DND-41 (cell line): ENCODE measurements around the gene ADAMTS16.

Experiments
- EZH2 ChIP-seq: IDR thresholded peaks from 3 replicates; pipeline ENCODE4 v1.6.1; 2012; ENCODE audit warnings: borderline replicate concordance, low read depth, mild to moderate bottlenecking, moderate library complexity, low read length, inconsistent platforms; ENCODE audit not compliant: severe bottlenecking
- TF ChIP-seq, protein P1 (sequence below): IDR thresholded peaks from 2 replicates; pipeline ENCODE4 v1.5.1; 2012; ENCODE audit warnings: borderline replicate concordance, low read length, moderate library complexity, mild to moderate bottlenecking; ENCODE audit not compliant: poor library complexity, severe bottlenecking; ENCODE audit errors: extremely low read depth

DNA sequence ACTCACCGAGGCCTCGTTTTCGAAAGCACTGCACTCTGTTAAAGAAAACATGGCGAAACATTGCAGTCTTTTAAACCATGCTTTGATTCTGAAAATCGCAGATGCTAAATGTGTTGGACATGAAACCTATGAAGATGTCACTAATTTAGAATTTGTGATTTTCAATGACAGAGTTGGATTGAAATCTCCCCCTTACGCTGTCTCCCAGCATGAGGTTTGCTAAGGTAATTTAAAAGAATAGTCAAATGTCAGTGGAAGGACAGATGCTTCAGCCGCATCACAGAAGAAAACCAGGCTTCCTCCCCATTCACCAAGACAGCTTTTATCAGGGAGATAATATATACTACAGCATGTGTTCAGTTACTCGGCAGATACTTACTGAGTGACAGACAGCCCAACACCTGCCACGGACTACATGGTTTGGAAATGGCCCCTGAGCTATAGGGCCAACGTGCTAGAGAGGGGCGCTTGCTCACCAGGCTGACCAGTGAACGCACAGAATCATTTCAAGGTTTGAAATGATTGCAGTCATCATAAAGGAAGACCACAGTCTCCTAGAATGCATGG, 136.9 kb downstream of the ADAMTS16 start:
- TF ChIP-seq, protein P1, sequence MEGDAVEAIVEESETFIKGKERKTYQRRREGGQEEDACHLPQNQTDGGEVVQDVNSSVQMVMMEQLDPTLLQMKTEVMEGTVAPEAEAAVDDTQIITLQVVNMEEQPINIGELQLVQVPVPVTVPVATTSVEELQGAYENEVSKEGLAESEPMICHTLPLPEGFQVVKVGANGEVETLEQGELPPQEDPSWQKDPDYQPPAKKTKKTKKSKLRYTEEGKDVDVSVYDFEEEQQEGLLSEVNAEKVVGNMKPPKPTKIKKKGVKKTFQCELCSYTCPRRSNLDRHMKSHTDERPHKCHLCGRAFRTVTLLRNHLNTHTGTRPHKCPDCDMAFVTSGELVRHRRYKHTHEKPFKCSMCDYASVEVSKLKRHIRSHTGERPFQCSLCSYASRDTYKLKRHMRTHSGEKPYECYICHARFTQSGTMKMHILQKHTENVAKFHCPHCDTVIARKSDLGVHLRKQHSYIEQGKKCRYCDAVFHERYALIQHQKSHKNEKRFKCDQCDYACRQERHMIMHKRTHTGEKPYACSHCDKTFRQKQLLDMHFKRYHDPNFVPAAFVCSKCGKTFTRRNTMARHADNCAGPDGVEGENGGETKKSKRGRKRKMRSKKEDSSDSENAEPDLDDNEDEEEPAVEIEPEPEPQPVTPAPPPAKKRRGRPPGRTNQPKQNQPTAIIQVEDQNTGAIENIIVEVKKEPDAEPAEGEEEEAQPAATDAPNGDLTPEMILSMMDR: no peak
- no peak for TF ChIP-seq EZH2
